ENCODE results near the gene HTRA1. TPM values are rescaled to one million over a fixed set of nuclear protein-coding genes. Genes with fewer than 3 reads are reported as not detected.

Gene HTRA1
- total RNA-seq, 1 donor from 2014 or later = 1,546 TPM

DNA sequence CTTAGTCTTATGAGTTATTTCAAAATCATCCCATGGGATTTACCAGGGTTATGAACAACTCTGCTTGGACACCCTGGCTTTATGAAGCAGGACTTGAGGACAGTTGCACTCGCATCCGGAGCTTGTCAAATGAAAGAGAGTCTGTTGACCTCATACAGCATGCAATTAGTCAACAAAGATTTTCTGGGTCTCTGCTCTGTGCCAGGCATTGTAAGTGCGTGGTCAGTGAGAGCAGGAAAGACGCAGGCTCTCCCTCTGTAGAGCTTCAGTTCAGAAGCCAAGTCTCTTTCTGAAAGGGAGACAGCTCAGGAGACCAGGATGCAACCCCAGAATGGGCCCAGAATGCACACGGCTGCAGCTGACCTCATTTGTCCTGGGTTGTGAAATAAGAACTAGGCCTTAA is 53.7 kb downstream of the HTRA1 start:
- H3K27ac Mint-ChIP-seq (ENCODE audit: unreplicated experiment) = no peak overlapping the region
- H3K4me3 Mint-ChIP-seq (ENCODE audit: unreplicated experiment) = no peak overlapping the region
- H3K36me3 Mint-ChIP-seq (ENCODE audit: unreplicated experiment) = peaks cover 63% of the 10 kb centered on the region
- no peaks in the 10 kb centered on the region for H3K4me1 Mint-ChIP-seq (ENCODE audit: unreplicated experiment)
- no peaks in the 10 kb centered on the region for H3K9me3 Mint-ChIP-seq (ENCODE audit: unreplicated experiment)
- no peaks in the 10 kb centered on the region for H3K27me3 Mint-ChIP-seq (ENCODE audit: unreplicated experiment)
- TF ChIP-seq, protein P1, sequence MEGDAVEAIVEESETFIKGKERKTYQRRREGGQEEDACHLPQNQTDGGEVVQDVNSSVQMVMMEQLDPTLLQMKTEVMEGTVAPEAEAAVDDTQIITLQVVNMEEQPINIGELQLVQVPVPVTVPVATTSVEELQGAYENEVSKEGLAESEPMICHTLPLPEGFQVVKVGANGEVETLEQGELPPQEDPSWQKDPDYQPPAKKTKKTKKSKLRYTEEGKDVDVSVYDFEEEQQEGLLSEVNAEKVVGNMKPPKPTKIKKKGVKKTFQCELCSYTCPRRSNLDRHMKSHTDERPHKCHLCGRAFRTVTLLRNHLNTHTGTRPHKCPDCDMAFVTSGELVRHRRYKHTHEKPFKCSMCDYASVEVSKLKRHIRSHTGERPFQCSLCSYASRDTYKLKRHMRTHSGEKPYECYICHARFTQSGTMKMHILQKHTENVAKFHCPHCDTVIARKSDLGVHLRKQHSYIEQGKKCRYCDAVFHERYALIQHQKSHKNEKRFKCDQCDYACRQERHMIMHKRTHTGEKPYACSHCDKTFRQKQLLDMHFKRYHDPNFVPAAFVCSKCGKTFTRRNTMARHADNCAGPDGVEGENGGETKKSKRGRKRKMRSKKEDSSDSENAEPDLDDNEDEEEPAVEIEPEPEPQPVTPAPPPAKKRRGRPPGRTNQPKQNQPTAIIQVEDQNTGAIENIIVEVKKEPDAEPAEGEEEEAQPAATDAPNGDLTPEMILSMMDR (IDR thresholded peaks at IDR 0.05) = no peak
- no peak for DNase-seq (ENCODE audit: extremely low spot score, unreplicated experiment)

DNA sequence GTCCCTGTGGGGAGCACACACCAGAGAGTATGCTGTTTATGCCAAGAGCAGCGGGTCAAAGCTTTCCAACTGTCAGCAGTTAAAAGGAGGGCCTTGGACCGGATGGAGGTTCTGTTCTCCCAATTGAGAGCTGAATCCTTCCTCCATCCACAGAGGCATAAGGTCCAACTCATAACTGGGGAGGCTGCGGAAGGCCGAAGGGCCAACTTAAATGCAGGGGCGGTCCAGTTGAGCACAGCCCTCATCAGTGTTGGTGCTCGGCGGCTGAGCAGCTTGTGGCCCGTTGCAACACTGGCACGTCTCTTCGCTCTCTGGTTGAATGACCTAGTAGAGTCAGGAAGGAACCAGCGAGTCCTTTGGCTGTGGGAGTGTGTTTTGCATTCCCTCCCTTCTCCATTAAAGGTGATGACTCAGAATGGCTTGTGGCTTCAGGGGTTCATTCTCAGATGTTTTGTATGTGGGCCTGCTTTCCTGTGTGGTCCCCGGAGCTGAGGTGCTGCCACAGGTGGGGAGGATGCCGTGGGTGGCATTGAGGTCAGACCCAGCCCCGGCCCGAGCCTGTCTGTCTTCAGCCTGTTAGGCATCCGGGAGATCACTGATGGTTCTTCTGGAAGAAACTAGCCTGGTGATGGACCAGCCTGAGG is 54.4 kb downstream of the HTRA1 start:
- Mint-ChIP-seq H3K4me1 (ENCODE audit: unreplicated experiment) (peaks cover 2% of the 10 kb centered on the region), H3K4me3 (ENCODE audit: unreplicated experiment) (no peak overlapping the region), H3K36me3 (ENCODE audit: unreplicated experiment) (peaks cover 59% of the 10 kb centered on the region), H3K27ac (ENCODE audit: unreplicated experiment) (peak overlapping the region; percentile 38), H3K9me3 (ENCODE audit: unreplicated experiment) (no peaks in the 10 kb centered on the region), H3K27me3 (ENCODE audit: unreplicated experiment) (no peaks in the 10 kb centered on the region)
- TF ChIP-seq, protein P1 (IDR thresholded peaks at IDR 0.05) = no peak
- no peak for DNase-seq (ENCODE audit: extremely low spot score, unreplicated experiment)

GRCh38 chr10:122516734-122517133 is 55.4 kb downstream of the HTRA1 start:
- Mint-ChIP-seq H3K4me3 (ENCODE audit: unreplicated experiment) (no peak overlapping the region), H3K9me3 (ENCODE audit: unreplicated experiment) (no peaks in the 10 kb centered on the region), H3K4me1 (ENCODE audit: unreplicated experiment) (peaks cover 9% of the 10 kb centered on the region), H3K36me3 (ENCODE audit: unreplicated experiment) (peaks cover 59% of the 10 kb centered on the region), H3K27me3 (ENCODE audit: unreplicated experiment) (no peaks in the 10 kb centered on the region), H3K27ac (ENCODE audit: unreplicated experiment) (no peak overlapping the region)
- TF ChIP-seq, protein P1 (IDR thresholded peaks at IDR 0.05) = no peak
- no peak for DNase-seq (ENCODE audit: extremely low spot score, unreplicated experiment)

DNA sequence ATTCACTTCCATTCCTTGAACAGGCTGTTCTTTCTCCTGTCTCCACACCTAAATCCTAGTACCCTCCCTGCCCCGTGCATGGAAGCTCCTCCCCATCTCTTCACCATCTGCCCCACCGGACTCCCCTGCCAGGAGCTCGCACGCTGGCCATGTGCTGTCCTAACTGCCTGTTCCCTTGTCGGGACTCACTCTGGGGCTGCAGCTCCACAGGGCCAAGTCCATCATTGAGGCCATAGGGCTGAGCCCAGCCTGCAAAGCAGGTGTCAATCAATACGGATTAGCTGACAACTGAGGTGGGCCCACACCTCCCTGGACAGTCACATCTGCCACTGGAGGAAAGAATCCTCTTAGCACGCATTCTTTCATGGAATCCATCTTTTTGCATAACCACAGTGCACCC is 57.8 kb downstream of the HTRA1 start:
- Mint-ChIP-seq H3K4me3 (ENCODE audit: unreplicated experiment) (no peak overlapping the region), H3K4me1 (ENCODE audit: unreplicated experiment) (peaks cover 9% of the 10 kb centered on the region), H3K27ac (ENCODE audit: unreplicated experiment) (no peak overlapping the region), H3K9me3 (ENCODE audit: unreplicated experiment) (no peaks in the 10 kb centered on the region), H3K36me3 (ENCODE audit: unreplicated experiment) (peaks cover 43% of the 10 kb centered on the region), H3K27me3 (ENCODE audit: unreplicated experiment) (no peaks in the 10 kb centered on the region)
- TF ChIP-seq, protein P1 (IDR thresholded peaks at IDR 0.05) = no peak
- DNase-seq (ENCODE audit: extremely low spot score, unreplicated experiment) = no peak

DNA sequence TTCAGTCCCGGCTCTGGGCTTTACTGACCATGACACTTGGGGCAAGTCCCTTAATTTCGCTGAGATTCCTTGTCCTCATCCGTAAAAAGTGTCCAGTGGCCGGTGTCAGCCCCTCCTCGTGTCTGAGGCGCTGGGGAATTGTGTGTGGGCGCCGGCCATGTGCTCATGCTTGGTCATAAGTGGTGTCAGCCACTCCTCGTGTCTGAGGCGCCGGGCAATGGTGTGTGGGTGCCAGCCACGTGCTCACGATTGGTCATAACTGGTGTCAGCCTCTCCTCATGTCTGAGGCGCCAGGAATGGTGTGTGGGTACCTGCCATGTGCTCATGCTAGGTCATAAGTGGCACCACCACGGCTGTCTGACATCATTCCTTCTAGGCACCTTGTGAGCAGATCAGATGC is 58.5 kb downstream of the HTRA1 start:
- Mint-ChIP-seq H3K27ac (ENCODE audit: unreplicated experiment) (no peak overlapping the region), H3K4me1 (ENCODE audit: unreplicated experiment) (peaks cover 9% of the 10 kb centered on the region), H3K9me3 (ENCODE audit: unreplicated experiment) (no peaks in the 10 kb centered on the region), H3K27me3 (ENCODE audit: unreplicated experiment) (no peaks in the 10 kb centered on the region), H3K4me3 (ENCODE audit: unreplicated experiment) (no peak overlapping the region), H3K36me3 (ENCODE audit: unreplicated experiment) (peaks cover 36% of the 10 kb centered on the region)
- TF ChIP-seq, protein P1 (IDR thresholded peaks at IDR 0.05) = no peak
- no peak for DNase-seq (ENCODE audit: extremely low spot score, unreplicated experiment)

Data from osteocyte (in vitro differentiated cells).